RWPE1 (cell line): ENCODE measurements around the gene BABAM2.

Experiments used
- CTCF ChIA-PET: fragments of 350-600 bp; sonication (Branson Sonifier 250); formaldehyde crosslinking; extraction: SDS; loops from one replicate; lab custom pipeline; 2021; lab: Yijun Ruan, JAX
- POLR2A ChIA-PET: fragments of 400-600 bp; formaldehyde crosslinking; extraction: SDS; loops from one replicate; lab custom pipeline; 2020; ENCODE audit warnings: antibody characterized with exemption; ENCODE audit not compliant: low non-redundant PET; lab: Yijun Ruan, JAX
- DNase-seq: peaks from one replicate; pipeline ENCODE4 v3.0.0; 2012; ENCODE audit warnings: low spot score
- H3K27ac ChIP-seq: fragments of 450-650 bp; 2 replicates; pipeline ENCODE4 v1.5.1; 2017
- TF ChIP-seq, protein P1 (sequence below): fragments of 450-650 bp; conservative IDR thresholded peaks from 2 replicates; pipeline ENCODE4 v1.5.1; 2017; ENCODE audit warnings: low read depth, mild to moderate bottlenecking

The BABAM2 gene

DNA sequence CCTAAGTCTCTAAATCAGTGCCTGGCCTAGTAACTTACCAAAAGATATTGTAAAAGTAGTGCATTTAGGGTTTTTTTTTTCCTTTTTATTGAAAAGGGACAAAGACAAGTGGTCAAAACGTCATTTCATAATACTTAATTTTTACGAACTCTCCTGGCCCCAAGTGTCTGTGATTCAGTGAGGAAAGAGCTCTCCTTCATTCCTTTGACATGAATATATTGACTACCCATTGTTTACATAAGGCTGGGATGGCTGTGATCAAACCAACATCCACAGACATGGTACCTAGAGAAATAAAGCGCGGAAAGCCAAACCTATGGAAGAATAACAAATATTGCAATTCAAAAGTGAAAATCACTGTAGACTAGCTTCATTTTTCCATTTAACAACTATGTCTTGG is 198.4 kb downstream of the BABAM2 start:
- peak; percentile 49 for DNase-seq
- ChIA-PET CTCF (interaction anchor here (1.3 kb wide), 1 partner anchor 9 kb away, joined by 3 read pairs; no protein-coding TSS in a partner anchor), POLR2A (no interaction called here)
- TF ChIP-seq, protein P1, sequence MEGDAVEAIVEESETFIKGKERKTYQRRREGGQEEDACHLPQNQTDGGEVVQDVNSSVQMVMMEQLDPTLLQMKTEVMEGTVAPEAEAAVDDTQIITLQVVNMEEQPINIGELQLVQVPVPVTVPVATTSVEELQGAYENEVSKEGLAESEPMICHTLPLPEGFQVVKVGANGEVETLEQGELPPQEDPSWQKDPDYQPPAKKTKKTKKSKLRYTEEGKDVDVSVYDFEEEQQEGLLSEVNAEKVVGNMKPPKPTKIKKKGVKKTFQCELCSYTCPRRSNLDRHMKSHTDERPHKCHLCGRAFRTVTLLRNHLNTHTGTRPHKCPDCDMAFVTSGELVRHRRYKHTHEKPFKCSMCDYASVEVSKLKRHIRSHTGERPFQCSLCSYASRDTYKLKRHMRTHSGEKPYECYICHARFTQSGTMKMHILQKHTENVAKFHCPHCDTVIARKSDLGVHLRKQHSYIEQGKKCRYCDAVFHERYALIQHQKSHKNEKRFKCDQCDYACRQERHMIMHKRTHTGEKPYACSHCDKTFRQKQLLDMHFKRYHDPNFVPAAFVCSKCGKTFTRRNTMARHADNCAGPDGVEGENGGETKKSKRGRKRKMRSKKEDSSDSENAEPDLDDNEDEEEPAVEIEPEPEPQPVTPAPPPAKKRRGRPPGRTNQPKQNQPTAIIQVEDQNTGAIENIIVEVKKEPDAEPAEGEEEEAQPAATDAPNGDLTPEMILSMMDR: no peak
- H3K27ac ChIP-seq: no peak overlapping the region

DNA sequence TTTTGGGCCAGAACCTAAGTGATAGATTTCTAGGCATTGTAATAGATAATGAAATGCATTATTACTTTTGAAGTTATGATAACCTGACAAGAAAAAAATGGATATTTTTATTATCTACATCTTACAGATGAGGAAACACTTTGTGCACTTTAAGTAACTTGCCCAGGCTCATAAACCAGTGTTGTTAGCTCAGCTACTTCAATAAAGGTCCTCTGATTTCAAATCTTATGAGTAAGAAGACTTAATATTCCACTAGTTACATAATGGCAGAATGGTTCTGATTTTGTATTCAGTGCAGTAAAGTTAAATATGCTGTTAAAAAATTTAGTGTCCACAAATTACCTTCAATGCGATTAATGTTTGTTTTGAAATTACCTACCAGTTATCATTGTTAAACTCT is 199.0 kb downstream of the BABAM2 start:
- H3K27ac ChIP-seq: no peak overlapping the region
- POLR2A ChIA-PET: no interaction called here
- CTCF ChIA-PET: interaction anchor here (1.3 kb wide), 1 partner anchor 10 kb away, joined by 3 read pairs; no protein-coding TSS in a partner anchor

DNA sequence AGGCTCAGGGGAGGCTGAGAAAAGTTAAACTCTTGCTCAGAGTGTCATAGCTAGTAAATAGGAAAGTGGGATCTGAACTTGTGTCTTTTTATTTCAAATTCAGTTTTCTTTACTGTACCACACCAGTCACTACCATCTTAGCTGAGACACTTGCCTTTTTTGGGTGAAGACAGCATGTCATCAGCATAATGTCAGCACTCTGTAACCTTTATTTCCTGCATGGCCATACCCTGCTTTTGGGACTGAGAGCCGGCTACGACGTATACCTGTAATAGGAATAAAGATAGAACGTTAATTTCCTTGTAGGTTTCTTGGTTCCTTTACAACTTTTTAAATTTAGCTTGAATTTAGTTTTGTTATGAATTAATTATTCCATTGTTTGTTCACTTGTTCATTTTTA is 202.8 kb downstream of the BABAM2 start:
- ChIA-PET CTCF (no interaction called here), POLR2A (no interaction called here)
- TF ChIP-seq, protein P1: no peak
- DNase-seq: no peak
- no peak overlapping the region for H3K27ac ChIP-seq

More for the DNA sequence above, 199.0 kb downstream of the BABAM2 start:
- TF ChIP-seq, protein P1: no peak
- DNase-seq: no peak

DNA sequence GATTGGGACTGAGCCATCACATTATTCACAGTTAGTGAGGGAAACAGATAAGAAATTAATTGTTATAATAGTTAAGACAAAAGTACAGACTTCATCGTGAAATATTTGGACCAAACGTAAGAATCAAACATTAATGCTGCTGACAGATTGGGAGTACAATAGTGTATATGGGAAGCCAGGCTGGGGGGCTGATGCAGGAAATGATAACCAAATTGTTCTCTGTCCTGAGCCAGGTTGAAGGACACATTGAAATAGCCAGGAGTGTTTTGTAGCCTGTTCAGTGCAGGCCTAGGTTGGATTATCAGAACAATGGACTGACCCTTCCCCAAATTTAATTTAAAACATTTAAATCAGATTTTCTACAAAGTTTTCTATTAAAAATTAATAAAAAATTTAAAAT is 203.2 kb downstream of the BABAM2 start:
- POLR2A ChIA-PET: no interaction called here
- no peak for DNase-seq
- TF ChIP-seq, protein P1: no peak
- CTCF ChIA-PET: no interaction called here
- no peak overlapping the region for H3K27ac ChIP-seq

DNA sequence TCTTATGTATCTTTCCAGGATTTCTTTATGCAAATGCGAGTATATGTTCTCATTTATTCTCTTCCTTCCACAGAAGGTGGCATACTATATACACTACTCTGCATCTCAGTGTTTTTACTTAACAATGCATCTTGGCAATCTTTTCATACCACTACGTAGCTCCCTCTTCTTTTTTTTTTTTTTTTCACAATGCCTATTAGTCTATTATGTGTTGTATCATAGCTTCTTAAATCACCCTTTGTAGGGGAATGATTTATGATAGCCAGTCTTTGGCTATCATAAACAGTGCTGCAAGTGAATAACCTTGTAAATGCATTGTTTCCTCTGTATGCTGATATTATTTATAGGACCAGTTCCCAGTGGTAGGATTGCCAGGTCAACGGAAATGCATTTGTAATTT is 204.2 kb downstream of the BABAM2 start:
- TF ChIP-seq, protein P1: no peak
- ChIA-PET CTCF (no interaction called here), POLR2A (no interaction called here)
- DNase-seq: no peak
- no peak overlapping the region for H3K27ac ChIP-seq

DNA sequence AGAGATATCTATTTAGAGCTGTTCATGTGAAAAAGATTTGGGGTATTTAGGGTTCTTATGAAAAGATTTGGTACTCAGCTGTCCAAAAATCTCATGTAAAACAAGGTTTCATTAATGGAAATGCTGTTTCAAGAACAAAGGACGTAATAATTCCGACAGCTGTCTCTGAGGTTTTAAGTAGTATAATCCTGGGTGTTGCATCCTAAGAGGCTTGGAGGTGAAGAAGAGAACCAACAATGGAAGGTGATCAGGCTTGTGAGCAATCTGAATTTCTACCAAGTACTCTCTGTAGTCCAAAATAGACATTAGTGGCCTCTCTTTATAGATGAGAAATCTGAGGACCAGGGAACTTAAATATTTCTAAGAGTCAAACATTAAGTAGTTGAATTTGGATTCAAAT is 205.1 kb downstream of the BABAM2 start:
- POLR2A ChIA-PET: no interaction called here
- no peak overlapping the region for H3K27ac ChIP-seq
- CTCF ChIA-PET: no interaction called here
- TF ChIP-seq, protein P1: no peak
- DNase-seq: no peak
